HEK293 (cell line): ENCODE data around the gene KRT81.

Experiments used
- BCL11B ChIP-seq: fragments of 450-650 bp; formaldehyde crosslinking; IDR thresholded peaks from 2 replicates; pipeline ENCODE4 v1.5.1; 2016; ENCODE audit warnings: low read depth, missing biosample characterization, missing genetic modification characterization
- FEZF1 ChIP-seq: fragments of 450-650 bp; formaldehyde crosslinking; IDR thresholded peaks from 2 replicates; pipeline ENCODE4 v1.5.1; 2016; ENCODE audit warnings: missing biosample characterization, missing genetic modification characterization
- GFI1B ChIP-seq: fragments of 450-650 bp; formaldehyde crosslinking; IDR thresholded peaks from 2 replicates; pipeline ENCODE4 v1.5.1; 2016; ENCODE audit warnings: missing biosample characterization, missing genetic modification characterization
- KLF10 ChIP-seq: fragments of 450-650 bp; IDR thresholded peaks from 2 replicates; pipeline ENCODE4 v1.5.1; 2018; ENCODE audit warnings: missing biosample characterization, mild to moderate bottlenecking, missing genetic modification characterization
- KLF8 ChIP-seq: fragments of 450-650 bp; formaldehyde crosslinking; IDR thresholded peaks from 2 replicates; pipeline ENCODE4 v1.5.1; 2016; ENCODE audit warnings: missing biosample characterization, missing genetic modification characterization
- KLF9 ChIP-seq: fragments of 450-650 bp; formaldehyde crosslinking; IDR thresholded peaks from 2 replicates; pipeline ENCODE4 v1.5.1; 2016; ENCODE audit warnings: missing biosample characterization, missing genetic modification characterization, low read depth
- OSR2 ChIP-seq: fragments of 450-650 bp; formaldehyde crosslinking; IDR thresholded peaks from 2 replicates; pipeline ENCODE4 v1.5.1; 2016; ENCODE audit warnings: missing biosample characterization, missing genetic modification characterization
- PRDM1 ChIP-seq: fragments of 450-650 bp; formaldehyde crosslinking; IDR thresholded peaks from 2 replicates; pipeline ENCODE4; 2016; ENCODE audit warnings: missing biosample characterization, missing genetic modification characterization
- SETDB1 ChIP-seq: IDR thresholded peaks from one replicate; pipeline ENCODE4 v1.6.1; 2017; ENCODE audit warnings: mild to moderate bottlenecking, low read length, moderate library complexity, mixed read lengths; ENCODE audit not compliant: insufficient read length
- ZBTB1 ChIP-seq: fragments of 450-650 bp; formaldehyde crosslinking; IDR thresholded peaks from 2 replicates; pipeline ENCODE4 v1.5.1; 2016; ENCODE audit warnings: missing biosample characterization, missing genetic modification characterization
- ZBTB48 ChIP-seq: fragments of 450-650 bp; formaldehyde crosslinking; IDR thresholded peaks from 2 replicates; pipeline ENCODE4 v1.5.1; 2016; ENCODE audit warnings: missing biosample characterization, missing genetic modification characterization
- ZBTB8A ChIP-seq: fragments of 450-650 bp; formaldehyde crosslinking; IDR thresholded peaks from 2 replicates; pipeline ENCODE4 v1.5.1; 2016; ENCODE audit warnings: missing biosample characterization, missing genetic modification characterization
- ZFP41 ChIP-seq: fragments of 450-650 bp; formaldehyde crosslinking; IDR thresholded peaks from 2 replicates; pipeline ENCODE4 v1.5.1; 2016; ENCODE audit warnings: missing biosample characterization, missing genetic modification characterization, borderline replicate concordance
- ZNF132 ChIP-seq: fragments of 450-650 bp; formaldehyde crosslinking; IDR thresholded peaks from 2 replicates; pipeline ENCODE4 v1.5.1; 2017; ENCODE audit warnings: missing biosample characterization, missing genetic modification characterization, borderline replicate concordance
- ZNF175 ChIP-seq: fragments of 450-650 bp; formaldehyde crosslinking; IDR thresholded peaks from 2 replicates; pipeline ENCODE4 v1.5.1; 2016; ENCODE audit warnings: missing biosample characterization, missing genetic modification characterization
- ZNF366 ChIP-seq: fragments of 450-650 bp; formaldehyde crosslinking; conservative IDR thresholded peaks from 2 replicates; pipeline ENCODE4 v1.5.1; 2016; ENCODE audit warnings: missing biosample characterization, missing genetic modification characterization
- ZNF391 ChIP-seq: fragments of 450-650 bp; formaldehyde crosslinking; IDR thresholded peaks from 2 replicates; pipeline ENCODE4 v1.5.1; 2016; ENCODE audit warnings: low read depth, missing biosample characterization, missing genetic modification characterization, borderline replicate concordance
- ZNF433 ChIP-seq: fragments of 450-650 bp; formaldehyde crosslinking; IDR thresholded peaks from 2 replicates; pipeline ENCODE4 v1.5.1; 2016; ENCODE audit warnings: missing biosample characterization, missing genetic modification characterization, low read depth
- ZNF558 ChIP-seq: fragments of 450-650 bp; formaldehyde crosslinking; IDR thresholded peaks from 2 replicates; pipeline ENCODE4 v1.5.1; 2016; ENCODE audit warnings: missing biosample characterization, missing genetic modification characterization
- ZNF561 ChIP-seq: fragments of 450-650 bp; IDR thresholded peaks from 2 replicates; pipeline ENCODE4 v1.5.1; 2018; ENCODE audit warnings: missing biosample characterization, missing genetic modification characterization, borderline replicate concordance
- ZNF600 ChIP-seq: fragments of 450-650 bp; formaldehyde crosslinking; IDR thresholded peaks from 2 replicates; pipeline ENCODE4 v1.5.1; 2016; ENCODE audit warnings: missing biosample characterization, missing genetic modification characterization
- ZNF610 ChIP-seq: fragments of 450-650 bp; formaldehyde crosslinking; IDR thresholded peaks from 2 replicates; pipeline ENCODE4 v1.5.1; 2016; ENCODE audit warnings: missing biosample characterization, missing genetic modification characterization, borderline replicate concordance
- ZNF660 ChIP-seq: fragments of 450-650 bp; IDR thresholded peaks from 2 replicates; pipeline ENCODE4 v1.5.1; 2018; ENCODE audit warnings: missing biosample characterization, mild to moderate bottlenecking, missing genetic modification characterization
- ZNF747 ChIP-seq: fragments of 450-650 bp; formaldehyde crosslinking; IDR thresholded peaks from 2 replicates; pipeline ENCODE4 v1.5.1; 2016; ENCODE audit warnings: missing biosample characterization, missing genetic modification characterization
- ZSCAN30 ChIP-seq: fragments of 450-650 bp; IDR thresholded peaks from 2 replicates; pipeline ENCODE4 v1.5.1; 2018; ENCODE audit warnings: missing biosample characterization, mild to moderate bottlenecking, missing genetic modification characterization, moderate library complexity
- TF ChIP-seq, protein P1 (sequence below): fragments of 450-650 bp; IDR thresholded peaks from 2 replicates; pipeline ENCODE4 v1.5.1; 2018; ENCODE audit warnings: missing biosample characterization, mild to moderate bottlenecking, missing genetic modification characterization
- TF ChIP-seq, protein P2 (sequence below): fragments of 450-650 bp; formaldehyde crosslinking; IDR thresholded peaks from 2 replicates; pipeline ENCODE4 v1.5.1; 2016; ENCODE audit warnings: missing biosample characterization, missing genetic modification characterization
- TF ChIP-seq, protein P3 (sequence below): fragments of 450-650 bp; formaldehyde crosslinking; IDR thresholded peaks from 2 replicates; pipeline ENCODE4 v1.5.1; 2016; ENCODE audit warnings: missing biosample characterization, missing genetic modification characterization
- TF ChIP-seq, protein P4 (sequence below): fragments of 450-650 bp; formaldehyde crosslinking; IDR thresholded peaks from 2 replicates; pipeline ENCODE4 v1.5.1; 2017; ENCODE audit warnings: missing biosample characterization, missing genetic modification characterization
- TF ChIP-seq, protein P5 (sequence below): fragments of 450-650 bp; formaldehyde crosslinking; IDR thresholded peaks from 2 replicates; pipeline ENCODE4 v1.5.1; 2016; ENCODE audit warnings: missing biosample characterization, missing genetic modification characterization, borderline replicate concordance

KRT81 gene

DNA sequence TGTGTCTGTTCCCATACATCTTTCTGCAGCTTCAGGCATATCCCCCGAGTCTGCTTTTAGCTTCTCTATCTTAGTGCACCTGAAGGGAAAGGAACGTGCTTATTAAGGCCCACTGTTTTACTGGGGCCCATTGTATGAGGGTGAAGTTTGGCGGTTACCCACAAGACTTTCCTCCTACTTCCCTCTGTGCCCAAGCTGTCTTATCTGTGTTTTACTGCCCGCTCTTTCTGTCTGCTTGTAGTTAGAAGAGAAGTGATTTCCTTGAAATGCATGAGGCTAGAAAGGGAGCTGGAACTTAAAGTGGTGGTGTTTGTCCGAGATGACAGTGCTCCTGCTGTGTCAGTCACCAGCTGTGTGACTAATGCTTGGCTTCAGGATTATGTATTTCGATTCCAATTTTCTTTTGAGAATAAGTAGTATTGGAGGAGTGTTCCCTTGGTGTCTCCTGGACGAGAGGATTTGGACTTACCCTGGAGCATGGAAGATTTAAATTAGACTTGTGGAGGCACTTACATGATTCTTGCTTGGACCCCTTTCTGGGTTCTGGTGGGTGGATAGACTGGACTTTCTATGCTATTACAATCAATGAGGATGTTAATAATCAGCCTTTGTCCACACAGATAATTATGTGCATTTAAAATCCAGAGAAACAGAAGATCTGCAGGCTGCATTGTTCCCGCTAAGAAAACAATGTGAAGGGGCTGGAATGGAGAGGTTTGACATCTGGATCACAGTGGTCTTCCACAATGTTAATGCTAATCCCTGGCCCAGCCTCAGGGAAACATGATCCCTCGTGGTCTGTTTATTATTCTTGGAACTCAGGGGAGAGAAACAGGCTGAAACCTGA, 30.8 kb downstream of the KRT81 start (continued):
- TF ChIP-seq GFI1B (tag by site-specific recombination) (no peak), OSR2 (tag by site-specific recombination) (peak; percentile 46), ZBTB1 (tag by site-specific recombination) (no peak), ZNF600 (tag by site-specific recombination) (no peak), ZNF660 (tag by site-specific recombination) (no peak), BCL11B (tag by site-specific recombination) (no peak), FEZF1 (tag by site-specific recombination) (no peak; the same call in 1 of the 2 replicates), ZNF175 (tag by site-specific recombination) (no peak), KLF10 (0 out of 2 replicates have a peak, but pooled peaks have one; percentile 24), ZNF558 (tag by site-specific recombination) (0 out of 2 replicates have a peak, but pooled peaks have one; percentile 28), ZNF747 (tag by site-specific recombination) (no peak), ZNF561 (tag by site-specific recombination) (peak; percentile 78; the same call in 1 of the 2 replicates), ZNF132 (tag by site-specific recombination) (no peak), SETDB1 (peak; percentile 9), ZNF433 (no peak), ZNF610 (tag by site-specific recombination) (peak; percentile 62; the same call in 1 of the 2 replicates), ZBTB48 (tag by site-specific recombination) (0 out of 2 replicates have a peak, but pooled peaks have one; percentile 19), ZNF391 (no peak), ZNF366 (tag by site-specific recombination) (peak; percentile 40), PRDM1 (tag by site-specific recombination) (0 out of 2 replicates have a peak, but pooled peaks have one; percentile 19), KLF8 (tag by site-specific recombination) (no peak), KLF9 (tag by site-specific recombination) (no peak), ZBTB8A (peak; percentile 48; the same call in 1 of the 2 replicates), ZFP41 (no peak), ZSCAN30 (tag by site-specific recombination) (0 out of 2 replicates have a peak, but pooled peaks have one; percentile 20)
- TF ChIP-seq, protein P1, sequence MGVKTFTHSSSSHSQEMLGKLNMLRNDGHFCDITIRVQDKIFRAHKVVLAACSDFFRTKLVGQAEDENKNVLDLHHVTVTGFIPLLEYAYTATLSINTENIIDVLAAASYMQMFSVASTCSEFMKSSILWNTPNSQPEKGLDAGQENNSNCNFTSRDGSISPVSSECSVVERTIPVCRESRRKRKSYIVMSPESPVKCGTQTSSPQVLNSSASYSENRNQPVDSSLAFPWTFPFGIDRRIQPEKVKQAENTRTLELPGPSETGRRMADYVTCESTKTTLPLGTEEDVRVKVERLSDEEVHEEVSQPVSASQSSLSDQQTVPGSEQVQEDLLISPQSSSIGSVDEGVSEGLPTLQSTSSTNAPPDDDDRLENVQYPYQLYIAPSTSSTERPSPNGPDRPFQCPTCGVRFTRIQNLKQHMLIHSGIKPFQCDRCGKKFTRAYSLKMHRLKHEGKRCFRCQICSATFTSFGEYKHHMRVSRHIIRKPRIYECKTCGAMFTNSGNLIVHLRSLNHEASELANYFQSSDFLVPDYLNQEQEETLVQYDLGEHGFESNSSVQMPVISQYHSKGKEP, result peak; percentile 42; the same call in 1 of the 2 replicates
- TF ChIP-seq, protein P2, sequence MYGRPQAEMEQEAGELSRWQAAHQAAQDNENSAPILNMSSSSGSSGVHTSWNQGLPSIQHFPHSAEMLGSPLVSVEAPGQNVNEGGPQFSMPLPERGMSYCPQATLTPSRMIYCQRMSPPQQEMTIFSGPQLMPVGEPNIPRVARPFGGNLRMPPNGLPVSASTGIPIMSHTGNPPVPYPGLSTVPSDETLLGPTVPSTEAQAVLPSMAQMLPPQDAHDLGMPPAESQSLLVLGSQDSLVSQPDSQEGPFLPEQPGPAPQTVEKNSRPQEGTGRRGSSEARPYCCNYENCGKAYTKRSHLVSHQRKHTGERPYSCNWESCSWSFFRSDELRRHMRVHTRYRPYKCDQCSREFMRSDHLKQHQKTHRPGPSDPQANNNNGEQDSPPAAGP (tag by site-specific recombination), result no peak
- TF ChIP-seq, protein P3, sequence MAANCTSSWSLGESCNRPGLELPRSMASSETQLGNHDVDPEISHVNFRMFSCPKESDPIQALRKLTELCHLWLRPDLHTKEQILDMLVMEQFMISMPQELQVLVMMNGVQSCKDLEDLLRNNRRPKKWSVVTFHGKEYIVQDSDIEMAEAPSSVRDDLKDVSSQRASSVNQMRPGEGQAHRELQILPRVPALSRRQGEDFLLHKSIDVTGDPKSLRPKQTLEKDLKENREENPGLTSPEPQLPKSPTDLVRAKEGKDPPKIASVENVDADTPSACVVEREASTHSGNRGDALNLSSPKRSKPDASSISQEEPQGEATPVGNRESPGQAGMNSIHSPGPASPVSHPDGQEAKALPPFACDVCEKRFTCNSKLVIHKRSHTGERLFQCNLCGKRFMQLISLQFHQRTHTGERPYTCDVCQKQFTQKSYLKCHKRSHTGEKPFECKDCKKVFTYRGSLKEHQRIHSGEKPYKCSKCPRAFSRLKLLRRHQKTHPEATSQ (tag by site-specific recombination), result no peak
- TF ChIP-seq, protein P4, sequence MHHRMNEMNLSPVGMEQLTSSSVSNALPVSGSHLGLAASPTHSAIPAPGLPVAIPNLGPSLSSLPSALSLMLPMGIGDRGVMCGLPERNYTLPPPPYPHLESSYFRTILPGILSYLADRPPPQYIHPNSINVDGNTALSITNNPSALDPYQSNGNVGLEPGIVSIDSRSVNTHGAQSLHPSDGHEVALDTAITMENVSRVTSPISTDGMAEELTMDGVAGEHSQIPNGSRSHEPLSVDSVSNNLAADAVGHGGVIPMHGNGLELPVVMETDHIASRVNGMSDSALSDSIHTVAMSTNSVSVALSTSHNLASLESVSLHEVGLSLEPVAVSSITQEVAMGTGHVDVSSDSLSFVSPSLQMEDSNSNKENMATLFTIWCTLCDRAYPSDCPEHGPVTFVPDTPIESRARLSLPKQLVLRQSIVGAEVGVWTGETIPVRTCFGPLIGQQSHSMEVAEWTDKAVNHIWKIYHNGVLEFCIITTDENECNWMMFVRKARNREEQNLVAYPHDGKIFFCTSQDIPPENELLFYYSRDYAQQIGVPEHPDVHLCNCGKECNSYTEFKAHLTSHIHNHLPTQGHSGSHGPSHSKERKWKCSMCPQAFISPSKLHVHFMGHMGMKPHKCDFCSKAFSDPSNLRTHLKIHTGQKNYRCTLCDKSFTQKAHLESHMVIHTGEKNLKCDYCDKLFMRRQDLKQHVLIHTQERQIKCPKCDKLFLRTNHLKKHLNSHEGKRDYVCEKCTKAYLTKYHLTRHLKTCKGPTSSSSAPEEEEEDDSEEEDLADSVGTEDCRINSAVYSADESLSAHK (tag by site-specific recombination), result 0 out of 2 replicates have a peak, but pooled peaks have one; percentile 18
- TF ChIP-seq, protein P5, sequence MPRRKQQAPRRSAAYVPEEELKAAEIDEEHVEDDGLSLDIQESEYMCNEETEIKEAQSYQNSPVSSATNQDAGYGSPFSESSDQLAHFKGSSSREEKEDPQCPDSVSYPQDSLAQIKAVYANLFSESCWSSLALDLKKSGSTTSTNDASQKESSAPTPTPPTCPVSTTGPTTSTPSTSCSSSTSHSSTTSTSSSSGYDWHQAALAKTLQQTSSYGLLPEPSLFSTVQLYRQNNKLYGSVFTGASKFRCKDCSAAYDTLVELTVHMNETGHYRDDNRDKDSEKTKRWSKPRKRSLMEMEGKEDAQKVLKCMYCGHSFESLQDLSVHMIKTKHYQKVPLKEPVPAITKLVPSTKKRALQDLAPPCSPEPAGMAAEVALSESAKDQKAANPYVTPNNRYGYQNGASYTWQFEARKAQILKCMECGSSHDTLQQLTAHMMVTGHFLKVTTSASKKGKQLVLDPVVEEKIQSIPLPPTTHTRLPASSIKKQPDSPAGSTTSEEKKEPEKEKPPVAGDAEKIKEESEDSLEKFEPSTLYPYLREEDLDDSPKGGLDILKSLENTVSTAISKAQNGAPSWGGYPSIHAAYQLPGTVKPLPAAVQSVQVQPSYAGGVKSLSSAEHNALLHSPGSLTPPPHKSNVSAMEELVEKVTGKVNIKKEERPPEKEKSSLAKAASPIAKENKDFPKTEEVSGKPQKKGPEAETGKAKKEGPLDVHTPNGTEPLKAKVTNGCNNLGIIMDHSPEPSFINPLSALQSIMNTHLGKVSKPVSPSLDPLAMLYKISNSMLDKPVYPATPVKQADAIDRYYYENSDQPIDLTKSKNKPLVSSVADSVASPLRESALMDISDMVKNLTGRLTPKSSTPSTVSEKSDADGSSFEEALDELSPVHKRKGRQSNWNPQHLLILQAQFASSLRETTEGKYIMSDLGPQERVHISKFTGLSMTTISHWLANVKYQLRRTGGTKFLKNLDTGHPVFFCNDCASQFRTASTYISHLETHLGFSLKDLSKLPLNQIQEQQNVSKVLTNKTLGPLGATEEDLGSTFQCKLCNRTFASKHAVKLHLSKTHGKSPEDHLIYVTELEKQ (tag by site-specific recombination), result no peak
